IMR-90 (cell line): Measurements from ENCODE around the gene RPTOR. TPM values are rescaled to one million over a fixed set of nuclear protein-coding genes. Genes with fewer than 3 reads are reported as not detected.

Source experiments
- ATAC-seq: fragments of 200-7000 bp; cut with Tn5 transposase; 2 replicates; pipeline ENCODE4 v1.9.1; 2020; ENCODE audit warnings: low read depth, mild to moderate bottlenecking, moderate library complexity
- BruUV-seq: library from RNA; stranded (reverse); fragments of 400-500 nt; replicated peaks from 2 replicates; lab custom pipeline; 2021; lab: Mats Ljungman, UMichigan
- CTCF ChIA-PET: fragments of 300-600 bp; formaldehyde crosslinking; extraction: SDS; loops from one replicate; lab custom pipeline; 2021; ENCODE audit warnings: antibody characterized with exemption; lab: Yijun Ruan, JAX
- POLR2A ChIA-PET: fragments of 300-600 bp; sonication (Branson Sonifier 250); formaldehyde crosslinking; loops from one replicate; lab custom pipeline; 2022; ENCODE audit warnings: antibody characterized with exemption; ENCODE audit not compliant: unreplicated experiment; lab: Charles Lee
- DNase-seq: peaks from one replicate; pipeline ENCODE4 v3.0.0; 2013
- H2AFZ ChIP-seq: replicated peaks from 2 replicates; pipeline ENCODE3; 2013; ENCODE audit warnings: low read length, mild to moderate bottlenecking; ENCODE audit not compliant: poor library complexity
- H2AK5ac ChIP-seq: 2 replicates; pipeline ENCODE4 v1.6.1; 2013; ENCODE audit warnings: low read depth, low read length, inconsistent platforms
- H2AK9ac ChIP-seq: replicated peaks from 2 replicates; pipeline ENCODE3; 2013; ENCODE audit warnings: mild to moderate bottlenecking, low read depth, low read length, moderate library complexity; ENCODE audit not compliant: poor library complexity
- H2BK120ac ChIP-seq: 2 replicates; pipeline ENCODE4 v1.6.1; 2013; ENCODE audit warnings: low read depth, low read length, inconsistent platforms
- H2BK15ac ChIP-seq: 3 replicates; pipeline ENCODE4 v1.6.1; 2013; ENCODE audit warnings: low read depth, low read length, inconsistent platforms
- H2BK20ac ChIP-seq: 2 replicates; pipeline ENCODE4 v1.6.1; 2013; ENCODE audit warnings: low read depth, mild to moderate bottlenecking, inconsistent platforms, low read length, moderate library complexity
- H2BK5ac ChIP-seq: 2 replicates; pipeline ENCODE4 v1.6.1; 2013; ENCODE audit warnings: mild to moderate bottlenecking, low read depth, low read length, inconsistent platforms; ENCODE audit not compliant: poor library complexity, severe bottlenecking
- H3K14ac ChIP-seq: replicated peaks from 2 replicates; pipeline ENCODE4 v1.6.1; 2013; ENCODE audit warnings: low read depth, low read length, inconsistent platforms
- H3K18ac ChIP-seq: 2 replicates; pipeline ENCODE4 v1.6.1; 2013; ENCODE audit warnings: low read depth, low read length, control low read depth
- H3K23ac ChIP-seq: 2 replicates; pipeline ENCODE4 v1.6.1; 2013; ENCODE audit warnings: low read depth, low read length, inconsistent platforms
- H3K27ac ChIP-seq: 2 replicates; pipeline ENCODE4 v1.5.1; 2013; ENCODE audit warnings: mild to moderate bottlenecking, control low read depth, low read length; ENCODE audit not compliant: insufficient read depth
- H3K27me3 ChIP-seq: 2 replicates; pipeline ENCODE4 v1.6.1; 2013; ENCODE audit warnings: low read length; ENCODE audit not compliant: control insufficient read depth, insufficient read depth
- H3K36me3 ChIP-seq: 2 replicates; pipeline ENCODE4 v1.6.1; 2013; ENCODE audit warnings: low read length, mixed read lengths; ENCODE audit not compliant: control insufficient read depth, insufficient read depth
- H3K4ac ChIP-seq: 2 replicates; pipeline ENCODE4 v1.6.1; 2013; ENCODE audit warnings: low read depth, low read length, inconsistent platforms
- H3K4me1 ChIP-seq: 2 replicates; pipeline ENCODE4 v1.6.1; 2013; ENCODE audit warnings: low read length, mixed read lengths; ENCODE audit not compliant: control insufficient read depth, insufficient read depth
- H3K4me2 ChIP-seq: 2 replicates; pipeline ENCODE4 v1.6.1; 2013; ENCODE audit warnings: low read depth, mild to moderate bottlenecking, control low read depth, low read length, moderate library complexity
- H3K4me3 ChIP-seq: 2 replicates; pipeline ENCODE4 v1.5.1; 2013; ENCODE audit warnings: low read depth, mild to moderate bottlenecking, control low read depth, low read length, moderate library complexity; ENCODE audit not compliant: insufficient read depth
- H3K56ac ChIP-seq: 2 replicates; pipeline ENCODE4 v1.6.1; 2013; ENCODE audit warnings: low read length, inconsistent platforms; ENCODE audit not compliant: insufficient read depth; ENCODE audit errors: extremely low read depth
- H3K79me1 ChIP-seq, 2 experiments: 2 replicates each; pipeline ENCODE4 v1.6.1; 2013; ENCODE audit warnings: low read length in 2 of 2, inconsistent platforms in 1 of 2, low read depth in 1 of 2
- H3K9ac ChIP-seq: 2 replicates; pipeline ENCODE4 v1.6.1; 2013; ENCODE audit warnings: low read depth, low read length, control low read depth
- H3K9me1 ChIP-seq: 2 replicates; pipeline ENCODE4 v1.6.1; 2013; ENCODE audit warnings: low read length, inconsistent platforms; ENCODE audit not compliant: insufficient read depth
- H3K9me3 ChIP-seq: 2 replicates; pipeline ENCODE4 v1.6.1; 2013; ENCODE audit warnings: low read length; ENCODE audit not compliant: control insufficient read depth, insufficient read depth
- H4K20me1 ChIP-seq: 2 replicates; pipeline ENCODE4 v1.6.1; 2013; ENCODE audit warnings: low read length, inconsistent platforms; ENCODE audit not compliant: insufficient read depth
- H4K5ac ChIP-seq: 2 replicates; pipeline ENCODE4 v1.6.1; 2013; ENCODE audit warnings: mild to moderate bottlenecking, low read depth, low read length, control low read depth
- H4K8ac ChIP-seq, 2 experiments: 2 replicates each; pipeline ENCODE4 v1.6.1; 2013; ENCODE audit warnings: low read depth in 2 of 2, low read length in 2 of 2, control low read depth in 1 of 2, inconsistent platforms in 1 of 2
- H4K91ac ChIP-seq: 2 replicates; pipeline ENCODE4 v1.6.1; 2013; ENCODE audit warnings: low read depth, low read length, inconsistent platforms; ENCODE audit not compliant: insufficient read depth
- BHLHE40 ChIP-seq: fragments of 150-350 bp; IDR thresholded peaks from 2 replicates; pipeline ENCODE4 v1.6.1; 2016; ENCODE audit warnings: mild to moderate bottlenecking, low read depth, low read length
- CEBPB ChIP-seq: IDR thresholded peaks from 2 replicates; pipeline ENCODE4 v1.6.1; 2012; ENCODE audit warnings: low read depth, low read length, improper control_type of control experiment
- CHD1 ChIP-seq: IDR thresholded peaks from 2 replicates; pipeline ENCODE4 v1.6.1; 2012; ENCODE audit warnings: low read depth, low read length, improper control_type of control experiment
- CTCF ChIP-seq: conservative IDR thresholded peaks from 2 replicates; pipeline ENCODE4 v1.5.1; 2012; ENCODE audit warnings: mild to moderate bottlenecking, low read depth, low read length, improper control_type of control experiment
- ELK1 ChIP-seq: fragments of 150-350 bp; IDR thresholded peaks from 2 replicates; pipeline ENCODE4 v1.6.1; 2016; ENCODE audit warnings: low read depth, mild to moderate bottlenecking, low read length, moderate library complexity, borderline replicate concordance
- FOS ChIP-seq: fragments of 150-350 bp; IDR thresholded peaks from 2 replicates; pipeline ENCODE4 v1.6.1; 2016; ENCODE audit warnings: low read depth, low read length
- MAFK ChIP-seq: IDR thresholded peaks from 2 replicates; pipeline ENCODE4 v1.6.1; 2012; ENCODE audit warnings: low read depth, low read length, improper control_type of control experiment
- MAZ ChIP-seq: IDR thresholded peaks from 2 replicates; pipeline ENCODE4 v1.6.1; 2012; ENCODE audit warnings: low read depth, mild to moderate bottlenecking, low read length, improper control_type of control experiment, moderate library complexity, borderline replicate concordance
- MXI1 ChIP-seq: IDR thresholded peaks from 2 replicates; pipeline ENCODE4 v1.6.1; 2012; ENCODE audit warnings: low read depth, mild to moderate bottlenecking, low read length, moderate library complexity, borderline replicate concordance
- NFE2L2 ChIP-seq: fragments of 150-350 bp; IDR thresholded peaks from 2 replicates; pipeline ENCODE4 v1.6.1; 2016; ENCODE audit warnings: low read depth, mild to moderate bottlenecking, low read length
- POLR2A ChIP-seq: IDR thresholded peaks from 2 replicates; pipeline ENCODE4 v1.6.1; 2012; ENCODE audit warnings: mild to moderate bottlenecking, low read depth, low read length
- RAD21 ChIP-seq: IDR thresholded peaks from 2 replicates; pipeline ENCODE4 v1.6.1; 2012; ENCODE audit warnings: low read length, improper control_type of control experiment
- RCOR1 ChIP-seq: IDR thresholded peaks from 2 replicates; pipeline ENCODE4 v1.6.1; 2012; ENCODE audit warnings: mild to moderate bottlenecking, low read length, improper control_type of control experiment; ENCODE audit not compliant: insufficient replicate concordance
- RFX5 ChIP-seq: IDR thresholded peaks from 2 replicates; pipeline ENCODE4 v1.8.0; 2012; ENCODE audit warnings: low read depth, mild to moderate bottlenecking, low read length, moderate library complexity
- SMC3 ChIP-seq: fragments of 150-350 bp; IDR thresholded peaks from 2 replicates; pipeline ENCODE4 v1.6.1; 2016; ENCODE audit warnings: low read depth, mild to moderate bottlenecking, antibody characterized with exemption, low read length, moderate library complexity
- USF2 ChIP-seq: fragments of 150-350 bp; IDR thresholded peaks from 2 replicates; pipeline ENCODE4 v1.6.1; 2017; ENCODE audit warnings: mild to moderate bottlenecking, antibody characterized with exemption, low read length, low read depth
- WGBS, 2 experiments: methylation state at CpG; one replicate each; pipeline versions ENCODE4 v1.1.5 to v1.1.7; 2013; ENCODE audit warnings: missing lambda C conversion rate in 2 of 2; ENCODE audit not compliant: insufficient read length in 1 of 2; ENCODE audit errors: extremely low coverage in 2 of 2; 5-methylcytosine and 5-hydroxymethylcytosine counted together
- dilution Hi-C: fragments of 300-500 bp; cut with HindIII; formaldehyde crosslinking; loops from one replicate; pipeline ENCODE4 v1.14.3; 2018; ENCODE audit warnings: low sequenced_read_pairs; ENCODE audit not compliant: unreplicated experiment
- in situ Hi-C: fragments of 300-500 bp; cut with MboI; formaldehyde crosslinking; loops from 3 replicates; pipeline ENCODE4 v1.14.3; 2019; ENCODE audit warnings: low sequenced_read_pairs, inconsistent platforms, mixed read lengths
- intact Hi-C: fragments of 100-400 bp; cut with micrococcal nuclease; formaldehyde crosslinking; loops from 2 replicates; pipeline ENCODE4 v1.10.0; 2022
- polyA plus RNA-seq, 3 experiments: library from polyadenylated mRNA; depleted of rRNA; stranded (reverse); fragments of >200 nt; gene quantifications; 2 replicates each; pipeline ENCODE4 v1.2.3, GENCODE V29; 2012; ENCODE audit warnings: low replicate concordance in 1 of 3
- total RNA-seq: library from RNA; depleted of rRNA; stranded (reverse); fragments of >200 nt; gene quantifications from 2 replicates; pipeline ENCODE4 v1.2.3, GENCODE V29; 2012

Gene RPTOR
- total and polyA plus RNA-seq, 2 of the 4 experiments (the other 2 are of a cell fraction): 10.8 to 14.7 TPM

GRCh38 chr17:80909635-80910034 lies 365.0 kb downstream of the RPTOR start:
- CTCF ChIA-PET: no interaction called here
- BruUV-seq: no TSS peak
- H4K91ac ChIP-seq: no peak overlapping the region
- no peak overlapping the region for H3K4ac ChIP-seq
- no peak overlapping the region for H4K8ac ChIP-seq
- intact Hi-C loops (no loop called here), dilution Hi-C loops (no loop called here), in situ Hi-C loops (no loop called here)
- H2BK5ac ChIP-seq: no peak overlapping the region
- WGBS, 2 experiments: no CpG with 5 or more reads among the region's 2 CpGs
- H2AFZ ChIP-seq: no peak overlapping the region
- H3K18ac ChIP-seq: no peak overlapping the region
- no peak overlapping the region for H3K4me2 ChIP-seq
- no peak overlapping the region for H2AK5ac ChIP-seq
- H3K56ac ChIP-seq: no peak overlapping the region
- H3K14ac ChIP-seq: no peak overlapping the region
- POLR2A ChIA-PET: no interaction called here
- no peaks in the 10 kb centered on the region for H3K27me3 ChIP-seq
- H4K5ac ChIP-seq: no peak overlapping the region
- H2BK20ac ChIP-seq: no peak overlapping the region
- no peak overlapping the region for H3K27ac ChIP-seq
- H3K23ac ChIP-seq: no peak overlapping the region
- peaks cover 12% of the 10 kb centered on the region for H3K9me1 ChIP-seq
- H3K4me3 ChIP-seq: no peak overlapping the region
- H3K79me1 ChIP-seq: peaks cover 0 to 3% of the 10 kb centered on the region in 2 experiments; a peak in 1 of 4 replicates
- no peaks in the 10 kb centered on the region for H3K9me3 ChIP-seq
- no peak overlapping the region for H2BK15ac ChIP-seq
- H3K36me3 ChIP-seq: peaks cover 45% of the 10 kb centered on the region
- TF ChIP-seq MAZ (no peak), ELK1 (no peak), RFX5 (no peak), FOS (no peak), CHD1 (no peak), CTCF (no peak), USF2 (no peak), CEBPB (no peak), RAD21 (no peak), MAFK (no peak), POLR2A (no peak), RCOR1 (no peak), NFE2L2 (no peak), MXI1 (no peak), SMC3 (no peak), BHLHE40 (no peak)
- H2BK120ac ChIP-seq: no peak overlapping the region
- H4K20me1 ChIP-seq: no peaks in the 10 kb centered on the region; the same call in 1 of the 2 replicates
- DNase-seq: no peak
- no peak overlapping the region for H3K9ac ChIP-seq
- H2AK9ac ChIP-seq: no peak overlapping the region
- no peaks in the 10 kb centered on the region for H3K4me1 ChIP-seq
- ATAC-seq: no peak
